Peyer's patch (tissue), 4 donors: ENCODE results near the gene GLCCI1.

Experiments used
- CTCF ChIP-seq, 6 experiments: fragments of 450-650 bp in 4 of 6; fragments of 200-600 bp in 2 of 6; sonication (generic) in 1 of 6; IDR thresholded peaks; one replicate each; pipeline ENCODE4 v1.5.1; 2017 to 2019; ENCODE audit warnings: antibody characterized with exemption in 6 of 6, mild to moderate bottlenecking in 3 of 6, moderate library complexity in 1 of 6
- POLR2A ChIP-seq, 2 donors: fragments of 450-650 bp; IDR thresholded peaks; one replicate each; pipeline ENCODE4 v1.5.1; 2017; ENCODE audit warnings: antibody characterized with exemption in 2 of 2, mild to moderate bottlenecking in 2 of 2, moderate library complexity in 2 of 2

GRCh38 chr7:8051998-8052397 is 83.4 kb downstream of the GLCCI1 start:
- TF ChIP-seq POLR2A (IDR thresholded peaks at IDR 0.05) (no peak), CTCF (IDR thresholded peaks at IDR 0.05) (no peak)
